ENCODE data around the gene ABHD17C. TPM values are rescaled to one million over a fixed set of nuclear protein-coding genes. Genes with fewer than 3 reads are reported as not detected.

ABHD17C gene
- total RNA-seq, 1 experiment from 2014 or later: 42.2 TPM

- no TSS peak for BruUV-seq (replicated peaks)
- peaks cover 33% of the 10 kb centered on the region for H4K20me1 ChIP-seq (ENCODE audit: insufficient read depth)
- DNase-seq: no peak
- intact Hi-C loops (cut with micrococcal nuclease; ENCODE audit: unreplicated experiment): no loop called here
- no peaks in the 10 kb centered on the region for H3K9me3 ChIP-seq (ENCODE audit: insufficient read depth, low read depth)
- peaks cover 95% of the 10 kb centered on the region for H3K79me2 ChIP-seq (ENCODE audit: low read depth)
- H3K4me1 ChIP-seq (replicated peaks; ENCODE audit: insufficient read depth): peaks cover 18% of the 10 kb centered on the region
- H3K27ac ChIP-seq: no peak overlapping the region
- no peak overlapping the region for H3K4me3 ChIP-seq
- H3K9me2 ChIP-seq (ENCODE audit: insufficient read depth): no peaks in the 10 kb centered on the region
- no peaks in the 10 kb centered on the region for H3K27me3 ChIP-seq (ENCODE audit: insufficient read depth, low read depth)
- CTCF ChIA-PET: no interaction called here
- H2AFZ ChIP-seq: no peak overlapping the region
- H3F3A ChIP-seq (ENCODE audit: insufficient read depth, low read depth): peaks cover 13% of the 10 kb centered on the region; the same call in 1 of the 2 replicates
- H3K36me3 ChIP-seq (ENCODE audit: low read depth): no peaks in the 10 kb centered on the region
- POLR2A ChIA-PET (ENCODE audit: unreplicated experiment): no interaction called here
- TF ChIP-seq EZH2 (IDR thresholded peaks at IDR 0.05; ENCODE audit: low read depth) (no peak), CTCF (conservative IDR thresholded peaks at IDR 0.05) (no peak)
- H3K4me2 ChIP-seq: no peak overlapping the region
These were observed 35.8 kb downstream of the ABHD17C start for GRCh38 chr15:80730926-80731325.

GRCh38 chr15:80732167-80732566 is 37.1 kb downstream of the ABHD17C start:
- Histone ChIP-seq H3K36me3 (ENCODE audit: low read depth) (no peaks in the 10 kb centered on the region), H3K9me3 (ENCODE audit: insufficient read depth, low read depth) (no peaks in the 10 kb centered on the region), H3K9me2 (ENCODE audit: insufficient read depth) (no peaks in the 10 kb centered on the region), H3F3A (ENCODE audit: insufficient read depth, low read depth) (peaks cover 13% of the 10 kb centered on the region; the same call in 1 of the 2 replicates), H3K27me3 (ENCODE audit: insufficient read depth, low read depth) (no peaks in the 10 kb centered on the region), H3K4me1 (replicated peaks; ENCODE audit: insufficient read depth) (peaks cover 12% of the 10 kb centered on the region), H2AFZ (no peak overlapping the region), H3K4me2 (no peak overlapping the region), H3K4me3 (no peak overlapping the region), H4K20me1 (ENCODE audit: insufficient read depth) (peaks cover 30% of the 10 kb centered on the region), H3K79me2 (ENCODE audit: low read depth) (peaks cover 97% of the 10 kb centered on the region), H3K27ac (no peak overlapping the region)
- intact Hi-C loops (cut with micrococcal nuclease; ENCODE audit: unreplicated experiment): no loop called here
- TF ChIP-seq CTCF (conservative IDR thresholded peaks at IDR 0.05): no peak
- TF ChIP-seq EZH2 (IDR thresholded peaks at IDR 0.05; ENCODE audit: low read depth): no peak
- ChIA-PET CTCF (no interaction called here), POLR2A (ENCODE audit: unreplicated experiment) (no interaction called here)
- DNase-seq: no peak
- no TSS peak for BruUV-seq (replicated peaks)

GRCh38 chr15:80732818-80733217 is 37.7 kb downstream of the ABHD17C start:
- ChIA-PET POLR2A (ENCODE audit: unreplicated experiment) (no interaction called here), CTCF (no interaction called here)
- peaks cover 97% of the 10 kb centered on the region for H3K79me2 ChIP-seq (ENCODE audit: low read depth)
- H3K27me3 ChIP-seq (ENCODE audit: insufficient read depth, low read depth): no peaks in the 10 kb centered on the region
- peaks cover 6% of the 10 kb centered on the region; the same call in 1 of the 2 replicates for H3K4me1 ChIP-seq (replicated peaks; ENCODE audit: insufficient read depth)
- H2AFZ ChIP-seq: no peak overlapping the region
- no peak overlapping the region for H3K4me3 ChIP-seq
- H3K27ac ChIP-seq: no peak overlapping the region
- H3K9me3 ChIP-seq (ENCODE audit: insufficient read depth, low read depth): no peaks in the 10 kb centered on the region
- no peak for DNase-seq
- H3F3A ChIP-seq (ENCODE audit: insufficient read depth, low read depth): peaks cover 13% of the 10 kb centered on the region; the same call in 1 of the 2 replicates
- H3K9me2 ChIP-seq (ENCODE audit: insufficient read depth): no peaks in the 10 kb centered on the region
- peaks cover 30% of the 10 kb centered on the region for H4K20me1 ChIP-seq (ENCODE audit: insufficient read depth)
- BruUV-seq (replicated peaks): no TSS peak
- intact Hi-C loops (cut with micrococcal nuclease; ENCODE audit: unreplicated experiment): no loop called here
- H3K36me3 ChIP-seq (ENCODE audit: low read depth): no peaks in the 10 kb centered on the region
- TF ChIP-seq EZH2 (IDR thresholded peaks at IDR 0.05; ENCODE audit: low read depth) (no peak), CTCF (conservative IDR thresholded peaks at IDR 0.05) (no peak)
- H3K4me2 ChIP-seq: no peak overlapping the region

Measured in PC-9 (cell line).